GM12872 (cell line): ENCODE data around the gene SDF4.

Experiments
- CTCF ChIP-seq: IDR thresholded peaks from 3 replicates; pipeline ENCODE4 v1.5.1; 2011; ENCODE audit warnings: low read depth, mild to moderate bottlenecking, low read length, moderate library complexity; ENCODE audit not compliant: insufficient read depth

SDF4 gene

GRCh38 chr1:1256956-1257871, 25.4 kb upstream of the SDF4 start:
- no peak for TF ChIP-seq CTCF

- TF ChIP-seq CTCF, result no peak
Observed at GRCh38 chr1:1255611-1256010, 23.8 kb upstream of the SDF4 start.

GRCh38 chr1:1255078-1255477, 23.3 kb upstream of the SDF4 start:
- TF ChIP-seq CTCF, result no peak

- no peak for TF ChIP-seq CTCF
Observed at GRCh38 chr1:1254667-1254998, 22.8 kb upstream of the SDF4 start.

- no peak for TF ChIP-seq CTCF
Observed at GRCh38 chr1:1253972-1254666, 22.3 kb upstream of the SDF4 start.

- TF ChIP-seq CTCF, result no peak
Observed at GRCh38 chr1:1253314-1253713, 21.5 kb upstream of the SDF4 start.

GRCh38 chr1:1250786-1251284, 19.0 kb upstream of the SDF4 start:
- no peak for TF ChIP-seq CTCF
